Chondrocyte (in vitro differentiated cells): ENCODE measurements around the gene UBXN11. TPM values are rescaled to one million over a fixed set of nuclear protein-coding genes. Genes with fewer than 3 reads are reported as not detected.
"Not testable (repeated sequence)": the region's sequence is repeated elsewhere in the genome, so short reads cannot be mapped to it uniquely, and the experiment has no call there.

ENCODE experiments used
- DNase-seq: peaks from one replicate; pipeline ENCODE4 v3.0.0; 2021; ENCODE audit warnings: mixed read lengths, low spot score
- H3K27ac Mint-ChIP-seq: one replicate; pipeline ENCODE4 v1.8.0; 2021; ENCODE audit warnings: mild to moderate bottlenecking, moderate library complexity, mixed read lengths; ENCODE audit not compliant: unreplicated experiment
- H3K27me3 Mint-ChIP-seq: 2 replicates; pipeline ENCODE4 v1.8.0; 2021; ENCODE audit warnings: low read depth, mixed read lengths
- H3K36me3 Mint-ChIP-seq: 2 replicates; pipeline ENCODE4 v1.8.0; 2021; ENCODE audit warnings: low read depth, mixed read lengths
- H3K4me1 Mint-ChIP-seq: 2 replicates; pipeline ENCODE4 v1.8.0; 2021; ENCODE audit warnings: low read depth, mild to moderate bottlenecking, mixed read lengths
- H3K4me3 Mint-ChIP-seq: one replicate; pipeline ENCODE4 v1.8.0; 2021; ENCODE audit warnings: mild to moderate bottlenecking, moderate library complexity, mixed read lengths; ENCODE audit not compliant: unreplicated experiment
- H3K9me3 Mint-ChIP-seq: 2 replicates; pipeline ENCODE4 v1.8.0; 2021; ENCODE audit warnings: low read depth, mixed read lengths
- CTCF ChIP-seq: fragments of 200-600 bp; sonication (generic); IDR thresholded peaks from 2 replicates; pipeline ENCODE4 v1.5.0; 2021; ENCODE audit warnings: antibody characterized with exemption, mild to moderate bottlenecking, moderate library complexity
- total RNA-seq: library from RNA; stranded (reverse); gene quantifications from 3 replicates; pipeline ENCODE4 v1.2.1, GENCODE V29; 2021

The UBXN11 gene
- total RNA-seq, 1 donor from 2014 or later: 8.7 TPM

GRCh38 chr1:26297057-26297790, 9.2 kb downstream of the UBXN11 start:
- Mint-ChIP-seq H3K27ac (no peak overlapping the region), H3K4me1 (no peaks in the 10 kb centered on the region), H3K9me3 (no peaks in the 10 kb centered on the region), H3K36me3 (no peaks in the 10 kb centered on the region), H3K27me3 (no peaks in the 10 kb centered on the region), H3K4me3 (no peak overlapping the region)
- no peak for DNase-seq
- no peak for TF ChIP-seq CTCF

- H3K9me3 Mint-ChIP-seq: no peaks in the 10 kb centered on the region
- no peak for TF ChIP-seq CTCF
- no peaks in the 10 kb centered on the region for H3K4me1 Mint-ChIP-seq
- no peaks in the 10 kb centered on the region for H3K27me3 Mint-ChIP-seq
- DNase-seq: no peak
- H3K36me3 Mint-ChIP-seq: no peaks in the 10 kb centered on the region
- no peak overlapping the region for H3K27ac Mint-ChIP-seq
- no peak overlapping the region for H3K4me3 Mint-ChIP-seq
Observed at GRCh38 chr1:26296340-26297056, 9.9 kb downstream of the UBXN11 start.

- no peak for TF ChIP-seq CTCF
- H3K36me3 Mint-ChIP-seq: no peaks in the 10 kb centered on the region
- H3K9me3 Mint-ChIP-seq: no peaks in the 10 kb centered on the region
- DNase-seq: no peak
- H3K4me3 Mint-ChIP-seq: no peak overlapping the region
- no peaks in the 10 kb centered on the region for H3K4me1 Mint-ChIP-seq
- H3K27me3 Mint-ChIP-seq: no peaks in the 10 kb centered on the region
- H3K27ac Mint-ChIP-seq: no peak overlapping the region
Observed at GRCh38 chr1:26295194-26296138, 11.0 kb downstream of the UBXN11 start.

GRCh38 chr1:26293911-26294463, 12.4 kb downstream of the UBXN11 start:
- no peaks in the 10 kb centered on the region for H3K4me1 Mint-ChIP-seq
- no peak overlapping the region for H3K4me3 Mint-ChIP-seq
- no peaks in the 10 kb centered on the region for H3K9me3 Mint-ChIP-seq
- H3K27me3 Mint-ChIP-seq: no peaks in the 10 kb centered on the region
- H3K36me3 Mint-ChIP-seq: no peaks in the 10 kb centered on the region
- no peak for DNase-seq
- TF ChIP-seq CTCF: no peak
- H3K27ac Mint-ChIP-seq: no peak overlapping the region

- H3K27ac Mint-ChIP-seq, DNase-seq, H3K9me3 Mint-ChIP-seq, H3K27me3 Mint-ChIP-seq, H3K36me3 Mint-ChIP-seq, H3K4me3 Mint-ChIP-seq, H3K4me1 Mint-ChIP-seq: not testable (repeated sequence)
Observed at GRCh38 chr1:26292735-26293134, 13.7 kb downstream of the UBXN11 start.
